HG03196 (cell line): Measurements from ENCODE around the gene TBC1D30.
A peak's percentile ranks its signal among the peaks of the same experiment; 100 is the strongest.
"Not testable (repeated sequence)": the region's sequence is repeated elsewhere in the genome, so short reads cannot be mapped to it uniquely, and the experiment has no call there.

ENCODE experiments used
- ATAC-seq: cut with Tn5 transposase; IDR thresholded peaks from one replicate; pipeline ENCODE4 v1.9.1; 2021; ENCODE audit not compliant: unreplicated experiment

Gene TBC1D30

DNA sequence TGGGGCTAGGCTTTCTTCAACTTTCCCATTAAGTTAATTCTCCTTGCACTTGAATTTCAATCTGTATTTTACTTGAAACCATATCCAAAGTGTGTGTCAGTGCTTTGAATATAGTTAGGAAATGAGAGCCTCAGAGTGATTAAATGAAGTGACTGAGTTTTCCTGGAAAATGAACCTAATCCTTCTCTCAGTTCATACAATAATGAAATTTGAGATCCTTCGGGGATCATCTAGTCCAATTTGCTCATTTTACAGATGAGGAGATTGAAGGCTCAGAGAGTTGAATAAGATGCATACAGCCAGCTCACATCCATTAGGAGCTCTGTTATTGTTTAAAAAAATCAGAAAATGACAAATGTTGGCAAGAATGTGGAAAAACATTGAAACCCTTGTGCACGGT is 18.3 kb upstream of the TBC1D30 start:
- ATAC-seq, result no peak

DNA sequence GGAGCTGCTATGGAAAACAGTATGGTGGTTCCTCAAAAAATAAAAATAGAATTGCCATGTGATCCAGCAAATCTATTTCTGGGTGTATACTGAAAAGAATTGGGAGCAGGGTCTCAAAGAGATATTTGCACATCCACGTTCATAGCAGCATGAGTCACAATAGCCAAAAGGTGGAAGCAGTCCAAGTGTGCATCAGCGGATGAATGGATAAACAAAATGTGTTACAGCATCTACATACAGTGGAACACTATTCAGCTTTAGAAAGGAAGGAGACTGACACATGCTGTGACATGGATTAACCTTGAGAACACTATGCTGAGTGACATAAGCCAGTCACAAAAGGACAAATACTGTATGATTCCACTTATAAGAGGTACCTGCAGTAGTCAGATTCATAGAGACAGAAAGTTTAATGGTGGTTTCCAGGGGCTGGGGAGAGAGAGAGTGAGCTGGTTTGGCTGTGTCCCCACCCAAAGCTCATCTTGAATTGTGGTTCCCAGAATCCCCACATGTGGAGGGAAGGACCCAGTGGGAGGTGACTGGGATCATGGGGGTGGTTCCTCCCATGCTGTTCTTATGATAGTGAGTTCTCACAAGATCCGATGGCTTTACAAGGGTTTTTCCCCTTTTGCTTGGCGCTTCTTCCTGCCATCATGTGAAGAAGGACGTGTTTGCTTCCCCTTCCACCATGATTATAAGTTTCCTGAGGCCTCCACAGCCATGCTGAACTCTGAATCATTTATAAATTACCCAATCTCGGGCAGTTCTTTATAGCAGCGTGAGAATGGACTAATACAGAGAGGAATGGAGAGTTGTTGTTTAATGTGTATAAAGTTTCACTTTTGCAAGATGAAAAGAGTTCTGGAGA is 17.6 kb upstream of the TBC1D30 start:
- no peak for ATAC-seq

DNA sequence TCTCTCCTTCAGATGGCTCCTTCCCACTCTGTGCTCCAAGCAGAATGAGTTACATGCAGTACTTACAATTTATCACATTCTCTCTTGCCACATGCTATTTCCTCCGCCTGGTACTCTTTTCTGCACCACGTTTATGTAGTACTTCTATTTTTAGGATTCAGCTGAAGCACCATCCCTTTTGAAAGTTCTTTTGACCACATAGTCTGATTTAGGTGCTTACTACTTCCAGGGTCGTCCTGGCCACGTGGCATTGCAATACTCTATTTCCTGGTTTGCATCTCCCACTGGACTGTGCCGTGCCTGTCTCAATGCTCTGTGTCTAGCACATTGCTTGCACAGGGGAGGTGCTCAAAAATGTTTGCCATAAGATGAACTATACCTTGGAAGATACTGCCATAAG is 16.3 kb upstream of the TBC1D30 start:
- no peak for ATAC-seq

DNA sequence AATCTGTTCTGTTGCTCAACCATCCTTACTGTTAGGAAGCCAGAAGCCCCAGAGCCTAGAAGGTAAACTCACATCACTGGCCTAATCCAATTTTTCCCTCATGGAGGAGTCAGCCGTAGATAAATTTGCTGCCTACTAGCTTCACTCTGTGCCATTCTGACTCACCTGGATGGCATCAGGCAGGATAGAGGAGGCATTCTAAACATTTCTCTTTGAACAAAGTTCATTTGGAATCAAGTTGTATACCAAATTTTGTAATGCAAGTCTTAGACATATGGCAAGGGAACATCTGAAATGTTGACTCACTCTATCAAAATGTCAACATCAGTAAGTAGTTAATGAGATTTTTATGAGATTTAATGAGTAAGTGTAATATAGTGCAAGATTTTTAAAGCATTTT is 13.6 kb upstream of the TBC1D30 start:
- ATAC-seq, result no peak

DNA sequence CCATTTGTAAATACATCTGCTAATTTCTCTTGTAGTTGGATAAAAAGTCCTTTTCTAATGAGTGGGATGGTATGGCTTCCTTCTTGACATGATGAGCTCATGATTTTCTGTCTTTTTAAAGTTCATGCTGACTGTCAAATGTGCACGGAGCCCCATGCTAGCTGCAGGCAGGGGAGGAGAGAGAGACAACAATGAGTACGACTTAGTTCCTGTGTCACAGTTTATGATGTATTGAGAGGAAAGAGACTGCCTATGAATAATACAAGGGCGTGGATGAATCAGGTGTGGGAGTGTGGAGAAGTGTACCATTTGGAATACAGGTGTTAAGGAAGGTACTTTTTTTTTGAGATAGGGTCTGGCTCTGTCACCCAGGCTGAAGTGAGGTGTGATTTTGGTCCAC is 10.7 kb upstream of the TBC1D30 start:
- ATAC-seq, result no peak

DNA sequence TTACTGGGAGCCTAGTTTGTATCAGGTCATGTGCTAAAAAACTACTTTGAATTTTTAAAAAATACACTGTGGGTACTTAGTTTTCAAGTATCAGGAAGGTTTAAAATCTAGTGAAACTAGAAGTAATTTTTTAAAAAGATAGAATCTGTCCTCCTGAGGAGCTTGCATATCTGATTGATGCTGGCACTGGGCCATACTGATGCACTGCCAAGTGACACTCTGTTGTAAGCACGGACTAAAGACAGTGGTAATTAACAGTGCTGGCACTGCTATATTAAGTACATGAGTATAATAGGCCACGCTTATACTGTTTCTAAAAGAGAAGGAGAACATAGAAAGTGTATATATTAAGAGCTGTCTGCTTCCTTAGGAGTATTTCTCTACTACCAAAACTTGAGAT is 10.0 kb upstream of the TBC1D30 start:
- ATAC-seq, result no peak

DNA sequence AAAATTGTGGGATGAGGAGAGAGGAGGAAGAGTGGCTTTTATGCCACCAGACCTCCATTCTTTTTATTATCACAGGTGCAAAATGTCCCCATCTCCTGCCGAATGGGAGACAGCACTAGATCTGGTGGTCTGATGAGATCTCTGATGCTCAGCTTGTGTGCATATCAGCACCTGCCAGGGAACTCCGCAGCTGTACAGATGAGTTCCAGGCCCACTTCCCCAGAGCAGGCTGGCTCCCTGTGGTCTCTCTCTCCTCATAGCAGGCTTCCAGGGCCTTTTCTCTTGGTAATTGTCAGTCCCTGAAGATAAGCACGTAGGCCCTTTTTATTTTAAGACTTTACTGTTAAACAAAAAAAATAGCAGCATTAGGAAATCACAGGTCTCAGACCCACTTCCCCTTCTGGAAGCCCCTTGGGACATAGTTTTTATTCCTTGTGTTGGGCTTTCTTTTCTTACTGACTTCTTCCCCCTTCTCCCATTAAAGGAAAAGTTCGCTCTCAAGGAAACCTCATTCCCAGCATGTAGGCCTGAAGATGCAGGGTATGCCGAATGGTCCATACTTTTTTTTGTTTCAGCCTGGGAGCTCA is 4.5 kb upstream of the TBC1D30 start:
- no peak for ATAC-seq

DNA sequence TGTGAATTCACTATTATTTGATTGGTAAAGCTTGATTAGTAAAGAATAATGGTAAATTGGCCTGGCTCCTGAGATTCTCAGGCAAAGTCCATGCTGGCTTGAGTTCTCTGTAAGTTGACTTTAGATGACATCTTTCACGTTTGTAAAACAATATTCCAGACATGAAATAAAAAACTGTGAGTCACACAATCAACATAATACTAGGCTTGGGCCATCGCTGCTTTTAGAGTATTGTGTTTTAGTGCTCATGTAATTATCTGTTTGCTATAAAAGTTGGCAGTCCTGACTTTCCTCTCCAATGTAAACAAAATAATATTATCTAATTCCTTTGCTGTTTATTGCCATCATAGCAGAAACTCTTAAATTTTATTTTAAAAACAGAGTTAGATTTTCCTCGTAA is 3.9 kb upstream of the TBC1D30 start:
- ATAC-seq, result no peak

DNA sequence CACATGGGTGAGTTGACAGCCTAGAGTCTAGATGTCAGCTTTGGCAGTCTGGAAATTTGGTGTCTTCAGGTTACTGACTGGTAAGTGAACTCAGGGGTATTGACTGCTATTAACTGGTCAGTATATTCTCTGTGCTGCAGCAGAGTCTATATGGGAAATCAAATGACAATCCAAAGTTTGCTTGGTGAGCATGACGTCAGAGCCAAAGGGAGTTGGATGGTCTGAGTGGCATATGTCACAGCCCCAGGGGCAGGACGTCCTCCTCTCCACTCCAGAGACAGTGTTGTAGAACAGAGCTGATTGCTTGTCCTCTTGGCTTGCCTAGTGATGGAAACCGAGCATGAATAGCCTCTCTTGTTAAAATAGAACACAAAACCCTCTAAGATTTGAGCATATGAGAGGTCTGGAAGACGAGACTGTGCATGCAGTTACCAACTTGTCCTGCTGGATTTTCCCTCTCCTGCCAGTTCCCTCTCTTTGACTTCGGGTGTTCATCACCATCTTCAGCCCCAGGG is 3.3 kb upstream of the TBC1D30 start:
- no peak for ATAC-seq

DNA sequence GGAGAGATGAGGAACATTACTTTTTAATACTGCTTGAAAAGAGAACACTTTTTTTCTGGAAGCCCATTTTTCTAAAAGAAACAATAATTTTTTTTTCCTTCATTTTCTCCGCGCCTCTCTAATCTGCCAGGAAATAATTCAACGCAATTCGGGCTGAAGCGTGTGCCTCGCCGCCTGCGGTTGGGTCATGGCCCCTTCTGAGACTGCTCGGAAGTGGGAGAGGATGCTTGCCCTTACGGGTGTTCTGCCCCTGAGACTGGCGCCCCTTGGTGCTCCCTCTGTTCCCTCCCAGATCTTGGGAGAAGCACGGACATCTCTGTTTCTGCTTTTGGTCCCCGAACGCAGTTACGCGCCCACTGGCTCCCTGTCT is 332 bp upstream of the TBC1D30 start:
- ATAC-seq, result no peak

DNA sequence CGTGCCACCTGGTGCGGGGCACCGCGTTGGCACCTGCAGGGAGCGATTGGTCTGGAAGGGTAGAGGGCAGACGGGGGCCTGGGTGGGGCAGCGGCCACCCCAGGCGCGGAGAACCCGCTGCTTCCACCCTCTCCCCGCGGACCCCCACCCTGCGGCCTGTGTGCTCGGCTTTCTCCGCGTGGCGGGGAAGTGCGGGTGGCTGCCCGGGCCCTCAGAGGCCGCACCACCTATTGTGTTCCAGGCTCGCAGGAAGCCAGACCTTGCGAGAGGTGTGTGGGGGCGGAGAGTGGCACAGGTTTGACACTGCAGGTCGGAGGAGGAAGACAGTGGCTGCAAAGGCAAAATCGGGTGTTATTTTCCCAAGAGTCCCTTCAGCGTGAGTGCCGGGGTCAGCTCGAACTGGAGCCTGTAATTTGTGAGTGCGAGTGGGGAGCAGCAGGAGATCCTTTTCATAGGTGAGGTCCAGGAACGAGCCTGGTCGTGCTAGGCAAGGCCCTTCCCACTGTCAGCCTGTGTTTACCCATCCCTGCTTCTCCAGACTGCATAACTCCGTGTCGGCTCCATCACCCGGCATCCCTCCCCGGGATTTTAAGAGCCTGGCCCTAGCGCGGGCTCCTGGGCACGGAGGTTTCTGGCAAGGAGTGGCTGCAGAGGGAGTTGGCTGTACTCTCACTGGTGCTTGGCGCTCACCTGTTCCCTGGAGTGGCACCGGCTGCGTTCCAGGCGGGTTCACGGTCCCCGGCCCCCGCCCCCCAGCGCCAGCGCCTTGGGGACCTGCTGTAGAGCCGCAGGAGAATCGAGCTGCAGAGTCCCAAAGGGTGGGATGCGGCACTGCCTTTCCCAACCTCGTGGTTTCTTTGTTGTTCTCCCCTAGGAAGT is 935 bp downstream of the TBC1D30 start:
- ATAC-seq, result no peak

DNA sequence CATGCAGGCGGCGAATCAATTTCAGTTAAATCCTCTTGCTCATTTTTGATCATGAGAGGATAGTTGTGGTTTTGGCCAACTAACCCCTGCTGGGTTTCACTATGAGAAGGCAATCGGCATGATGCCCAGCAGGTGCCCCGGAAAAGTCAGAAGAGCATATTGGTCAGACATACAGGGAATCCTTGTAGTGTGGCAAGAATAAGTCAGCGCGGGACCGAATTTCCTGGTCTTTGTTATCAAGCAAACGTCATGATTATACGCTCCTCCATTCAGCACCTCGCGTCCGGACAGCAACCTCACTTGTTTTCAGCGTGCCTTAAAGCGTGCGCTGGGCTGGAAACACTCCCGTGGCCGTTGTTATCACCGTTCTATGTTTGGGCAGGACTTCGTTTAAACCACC is 1.8 kb downstream of the TBC1D30 start:
- peak; percentile 52 for ATAC-seq

DNA sequence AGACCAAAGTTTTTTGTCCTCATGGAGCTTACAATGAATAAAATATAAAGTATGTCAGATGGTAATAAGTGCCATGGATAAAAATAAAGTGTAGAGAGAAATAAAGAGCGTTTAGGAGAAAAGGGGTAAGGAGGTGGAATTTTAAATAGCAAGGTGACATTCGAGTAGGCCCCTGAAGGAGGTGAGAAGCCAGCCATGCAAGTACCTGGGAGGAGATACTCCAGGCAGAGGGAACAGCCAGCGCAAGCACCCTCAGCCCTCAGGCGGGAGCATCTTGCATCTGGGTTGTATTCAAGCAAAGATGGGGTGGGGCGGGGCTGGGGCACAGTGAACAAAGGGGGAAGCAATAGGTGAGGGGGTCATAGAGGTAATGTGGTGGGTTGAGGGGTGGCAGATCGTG is 4.3 kb downstream of the TBC1D30 start:
- ATAC-seq, result no peak

DNA sequence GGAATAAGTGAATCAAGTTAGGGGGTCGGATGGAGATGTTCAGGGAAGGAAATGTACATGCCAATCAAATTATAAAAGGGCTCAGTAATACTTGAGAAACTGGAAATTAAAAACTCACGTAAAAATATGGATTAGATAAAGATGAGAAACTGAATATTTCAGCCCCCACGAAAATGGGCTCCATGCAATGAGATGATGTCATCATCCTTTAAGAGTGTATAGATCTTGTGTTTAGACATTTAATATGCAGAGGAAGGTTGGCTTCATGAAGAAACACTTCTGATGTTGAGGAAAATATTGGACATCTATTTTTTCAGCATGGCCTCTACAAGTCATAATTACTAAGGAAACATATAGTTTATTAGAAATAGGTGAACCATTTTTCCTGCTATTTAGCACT is 9.5 kb downstream of the TBC1D30 start:
- no peak for ATAC-seq

DNA sequence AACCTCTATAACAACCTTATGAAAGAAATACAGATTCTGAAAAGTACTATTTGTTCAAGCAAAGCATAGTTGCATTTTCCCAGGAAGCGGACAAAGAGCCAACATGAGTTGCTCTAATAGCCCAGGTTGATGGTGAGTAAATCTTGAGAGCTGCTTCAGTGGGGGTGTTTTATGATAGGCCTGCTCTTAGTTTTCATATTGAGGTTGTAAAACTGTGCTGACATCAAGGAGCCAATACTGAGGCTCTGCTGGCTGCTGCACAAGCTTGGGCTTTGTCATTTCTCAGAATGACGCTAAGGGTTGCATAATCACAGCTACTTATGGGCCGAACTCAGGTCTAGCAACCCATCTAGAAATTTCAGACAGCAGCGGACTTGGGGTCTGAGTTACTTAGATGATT is 11.5 kb downstream of the TBC1D30 start:
- no peak for ATAC-seq

DNA sequence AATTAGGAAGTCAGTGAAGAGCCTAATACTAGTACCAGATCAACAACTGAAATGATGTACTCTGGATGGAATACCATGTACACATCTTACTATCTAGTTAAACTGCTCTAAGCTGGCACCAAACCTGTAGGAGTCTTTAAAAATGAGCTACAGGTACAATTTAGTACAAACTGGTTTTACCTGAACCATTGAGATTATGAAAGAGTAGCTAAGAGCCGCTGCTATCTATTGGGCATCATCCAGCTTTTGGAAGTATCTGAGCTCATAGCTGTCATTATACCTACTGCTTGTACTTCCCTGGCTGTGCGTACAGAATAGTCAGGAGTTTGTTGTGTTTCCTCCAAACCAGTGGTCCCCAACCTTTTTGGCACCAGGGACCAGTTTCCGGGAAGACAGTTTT is 12.4 kb downstream of the TBC1D30 start:
- no peak for ATAC-seq

DNA sequence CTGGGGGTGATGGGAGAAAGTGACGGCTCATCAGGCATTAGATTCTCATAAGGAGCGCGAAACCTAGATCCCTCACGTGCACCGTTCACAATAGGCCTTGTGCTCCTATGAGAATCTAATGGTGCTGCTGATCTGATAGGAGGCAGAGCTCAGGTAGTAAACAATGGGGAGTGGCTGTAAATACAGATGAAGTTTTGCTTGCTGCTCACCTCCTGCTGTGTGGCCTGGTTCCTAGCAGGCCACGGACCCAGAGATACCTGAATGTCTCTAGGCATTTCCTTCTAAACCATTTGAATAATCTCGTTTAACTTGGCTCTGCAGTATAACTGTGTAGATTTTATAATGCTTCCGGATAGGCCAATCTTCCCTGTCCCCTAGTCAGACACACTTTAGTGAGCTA is 13.0 kb downstream of the TBC1D30 start:
- ATAC-seq, result no peak

DNA sequence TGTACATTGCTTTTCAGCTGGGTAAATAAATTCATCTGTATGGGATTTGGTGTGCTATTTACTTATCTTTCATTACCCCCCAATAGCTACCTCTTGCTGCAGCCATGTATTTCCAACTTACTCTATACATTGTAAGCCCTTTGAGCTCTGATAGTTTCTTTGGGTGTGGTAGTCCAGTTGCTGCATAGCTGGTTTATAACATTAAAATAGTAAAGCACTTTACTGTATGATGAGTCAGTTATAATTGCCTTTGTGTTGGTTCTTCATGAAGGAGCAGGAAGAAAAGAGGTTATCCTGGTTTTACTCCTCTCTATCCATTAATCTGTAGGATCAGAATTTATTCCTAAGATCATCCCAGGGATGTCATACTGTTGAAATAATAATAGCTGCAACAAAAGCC is 15.7 kb downstream of the TBC1D30 start:
- ATAC-seq, result no peak

DNA sequence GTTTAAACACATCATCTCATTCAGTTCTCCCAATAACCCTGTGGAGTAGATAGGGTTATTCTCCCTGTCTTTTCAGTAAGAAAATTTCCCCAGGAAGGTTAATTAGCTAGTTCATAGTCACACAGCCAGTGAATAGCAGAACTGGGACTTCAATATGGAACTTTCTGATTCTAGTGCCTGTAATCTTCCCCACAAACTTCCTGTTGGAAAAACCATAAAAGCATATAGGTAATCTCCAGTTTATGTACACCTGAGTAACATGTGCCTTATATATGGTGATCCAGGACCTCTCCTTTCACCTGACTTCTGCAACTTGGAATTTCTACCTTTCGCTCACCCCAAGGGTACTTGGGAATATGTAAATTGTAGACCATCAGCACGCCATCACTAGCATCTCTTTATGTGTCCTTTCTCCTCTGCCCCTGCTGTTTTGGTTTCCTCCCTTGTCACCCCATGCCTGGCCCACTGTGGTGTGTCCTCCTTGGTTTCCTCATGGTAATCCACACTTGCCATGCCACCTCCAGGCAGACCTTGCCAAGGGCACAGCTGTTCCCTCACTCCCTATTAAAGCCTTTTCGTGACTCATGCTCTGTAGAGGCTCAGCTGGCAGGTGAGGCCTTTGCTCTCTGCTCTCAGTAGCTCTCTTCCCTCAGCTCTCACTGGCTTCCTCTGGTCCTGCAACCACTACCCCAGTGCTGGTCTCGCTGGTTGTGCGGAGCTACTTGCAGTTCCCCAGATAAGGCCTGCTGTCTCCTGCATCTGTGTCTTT is 16.7 kb downstream of the TBC1D30 start:
- no peak for ATAC-seq

DNA sequence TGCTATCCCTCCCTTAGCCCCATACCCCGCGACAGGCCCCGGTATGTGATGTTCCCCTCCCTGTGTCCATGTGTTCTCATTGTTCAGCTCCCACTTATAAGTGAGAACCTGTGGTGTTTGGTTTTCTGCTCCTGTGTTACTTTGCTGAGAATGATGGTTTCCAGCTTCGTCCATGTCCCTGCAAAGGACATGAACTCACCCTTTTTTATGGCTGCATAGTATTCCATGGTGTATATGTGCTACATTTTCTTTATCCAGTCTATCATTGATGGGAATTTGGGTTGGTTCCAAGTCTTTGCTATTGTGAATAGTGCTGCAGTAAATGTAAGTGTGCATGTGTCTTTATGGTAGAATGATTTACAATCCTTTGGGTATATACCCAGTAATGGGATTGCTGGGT is 24.0 kb downstream of the TBC1D30 start:
- ATAC-seq, result not testable (repeated sequence)
